Coronary artery (tissue), 2 donors: ENCODE data around the gene IQGAP2.

Source experiments
- DNase-seq: peaks from one replicate; pipeline ENCODE4 v3.0.0-alpha.2; 2017; ENCODE audit warnings: low spot score
- H3K27ac ChIP-seq, 2 donors: fragments of 200-600 bp; sonication (generic); one replicate each; pipeline ENCODE4 v1.5.1; 2016 to 2019
- H3K4me3 ChIP-seq: fragments of 200-600 bp; sonication (generic); 2 replicates; pipeline ENCODE4 v1.5.1; 2016; ENCODE audit warnings: mild to moderate bottlenecking, moderate library complexity
- CTCF ChIP-seq: fragments of 200-600 bp; sonication (generic); IDR thresholded peaks from one replicate; pipeline ENCODE4 v1.5.1; 2019; ENCODE audit warnings: antibody characterized with exemption

The IQGAP2 gene

GRCh38 chr5:76497986-76498717 is 95.1 kb downstream of the IQGAP2 start:
- Histone ChIP-seq H3K4me3 (no peak overlapping the region), H3K27ac (no peak overlapping the region)
- DNase-seq = no peak
- TF ChIP-seq CTCF = no peak

GRCh38 chr5:76499507-76500161 is 96.5 kb downstream of the IQGAP2 start:
- no peak for DNase-seq
- H3K27ac ChIP-seq = no peak overlapping the region
- TF ChIP-seq CTCF = no peak
- no peak overlapping the region for H3K4me3 ChIP-seq

GRCh38 chr5:76500633-76501393 is 97.7 kb downstream of the IQGAP2 start:
- Histone ChIP-seq H3K4me3 (no peak overlapping the region), H3K27ac (no peak overlapping the region)
- no peak for TF ChIP-seq CTCF
- no peak for DNase-seq

GRCh38 chr5:76503929-76504328 is 100.8 kb downstream of the IQGAP2 start:
- H3K27ac ChIP-seq = no peak overlapping the region
- DNase-seq = no peak
- TF ChIP-seq CTCF = no peak
- no peak overlapping the region for H3K4me3 ChIP-seq

- Histone ChIP-seq H3K4me3 (no peak overlapping the region), H3K27ac (no peak overlapping the region)
- no peak for TF ChIP-seq CTCF
- DNase-seq = no peak
These were observed 101.9 kb downstream of the IQGAP2 start for GRCh38 chr5:76504901-76505564.

- no peak overlapping the region for H3K4me3 ChIP-seq
- TF ChIP-seq CTCF = no peak
- H3K27ac ChIP-seq = no peak overlapping the region
- DNase-seq = no peak
These were observed 110.4 kb downstream of the IQGAP2 start for GRCh38 chr5:76513476-76513875.
